GM12864 (cell line): ENCODE data around the gene JMJD1C.

Experiments used
- DNase-seq: peaks from one replicate; pipeline ENCODE4 v3.0.0-alpha.2; 2011; ENCODE audit warnings: low read depth
- H3K4me3 ChIP-seq: 2 replicates; pipeline ENCODE4 v1.5.1; 2011; ENCODE audit warnings: mild to moderate bottlenecking, low read depth, low read length, control low read depth
- TF ChIP-seq, protein P1 (sequence below): IDR thresholded peaks from 2 replicates; pipeline ENCODE4 v1.5.1; 2011; ENCODE audit warnings: low read depth, mild to moderate bottlenecking, moderate library complexity, low read length, control low read depth, inconsistent platforms; ENCODE audit errors: missing control alignments

Gene JMJD1C

GRCh38 chr10:63199716-63200115 is 266.1 kb downstream of the JMJD1C start:
- TF ChIP-seq, protein P1, sequence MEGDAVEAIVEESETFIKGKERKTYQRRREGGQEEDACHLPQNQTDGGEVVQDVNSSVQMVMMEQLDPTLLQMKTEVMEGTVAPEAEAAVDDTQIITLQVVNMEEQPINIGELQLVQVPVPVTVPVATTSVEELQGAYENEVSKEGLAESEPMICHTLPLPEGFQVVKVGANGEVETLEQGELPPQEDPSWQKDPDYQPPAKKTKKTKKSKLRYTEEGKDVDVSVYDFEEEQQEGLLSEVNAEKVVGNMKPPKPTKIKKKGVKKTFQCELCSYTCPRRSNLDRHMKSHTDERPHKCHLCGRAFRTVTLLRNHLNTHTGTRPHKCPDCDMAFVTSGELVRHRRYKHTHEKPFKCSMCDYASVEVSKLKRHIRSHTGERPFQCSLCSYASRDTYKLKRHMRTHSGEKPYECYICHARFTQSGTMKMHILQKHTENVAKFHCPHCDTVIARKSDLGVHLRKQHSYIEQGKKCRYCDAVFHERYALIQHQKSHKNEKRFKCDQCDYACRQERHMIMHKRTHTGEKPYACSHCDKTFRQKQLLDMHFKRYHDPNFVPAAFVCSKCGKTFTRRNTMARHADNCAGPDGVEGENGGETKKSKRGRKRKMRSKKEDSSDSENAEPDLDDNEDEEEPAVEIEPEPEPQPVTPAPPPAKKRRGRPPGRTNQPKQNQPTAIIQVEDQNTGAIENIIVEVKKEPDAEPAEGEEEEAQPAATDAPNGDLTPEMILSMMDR = no peak
- no peak for DNase-seq

GRCh38 chr10:63197344-63198092 is 268.3 kb downstream of the JMJD1C start:
- TF ChIP-seq, protein P1 = no peak
- no peak overlapping the region for H3K4me3 ChIP-seq

More at GRCh38 chr10:63199716-63200115, 266.1 kb downstream of the JMJD1C start:
- no peak overlapping the region for H3K4me3 ChIP-seq

GRCh38 chr10:63192826-63193225 is 273.0 kb downstream of the JMJD1C start:
- TF ChIP-seq, protein P1 = no peak
- no peak for DNase-seq
- H3K4me3 ChIP-seq = no peak overlapping the region

More at GRCh38 chr10:63197344-63198092, 268.3 kb downstream of the JMJD1C start:
- no peak for DNase-seq

GRCh38 chr10:63175534-63175933 is 290.2 kb downstream of the JMJD1C start:
- DNase-seq = no peak
- H3K4me3 ChIP-seq = no peak overlapping the region
- TF ChIP-seq, protein P1 = no peak

DNA sequence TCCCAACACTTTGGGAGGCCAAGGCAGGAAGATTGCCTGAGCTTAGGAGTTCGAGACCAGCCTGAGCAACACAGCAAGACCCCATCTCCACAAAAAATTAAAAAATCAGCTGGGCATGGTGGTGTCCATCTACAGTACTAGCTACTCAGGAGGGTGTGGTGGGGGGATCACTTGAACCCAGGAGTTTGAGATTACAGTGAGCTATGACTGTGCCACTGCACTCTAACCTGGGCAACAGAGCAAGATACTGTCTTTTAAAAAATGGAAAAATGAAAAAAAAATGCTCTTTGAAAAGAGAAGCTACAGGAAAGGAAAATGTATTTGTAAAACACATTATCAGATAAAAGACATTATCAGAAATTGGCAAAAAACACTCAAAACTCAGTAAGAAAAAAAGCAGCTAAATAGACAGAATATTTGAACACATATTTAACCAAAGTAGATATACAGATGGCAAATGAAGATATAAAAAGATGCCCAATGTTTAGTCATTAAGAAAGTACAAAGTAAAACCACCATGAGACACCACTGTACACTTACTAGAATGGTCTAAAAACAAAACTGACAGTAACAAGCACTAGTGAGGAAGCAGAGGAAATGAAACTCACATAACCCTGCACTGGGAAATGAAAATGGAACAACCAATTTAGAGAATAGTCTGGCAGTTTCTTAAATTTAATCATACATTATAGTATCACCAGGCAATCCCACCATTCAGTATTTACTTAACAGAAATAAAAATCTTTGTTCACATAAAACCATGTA is 292.1 kb downstream of the JMJD1C start:
- H3K4me3 ChIP-seq = no peak overlapping the region
- TF ChIP-seq, protein P1 = no peak
- peak; percentile 64 for DNase-seq

DNA sequence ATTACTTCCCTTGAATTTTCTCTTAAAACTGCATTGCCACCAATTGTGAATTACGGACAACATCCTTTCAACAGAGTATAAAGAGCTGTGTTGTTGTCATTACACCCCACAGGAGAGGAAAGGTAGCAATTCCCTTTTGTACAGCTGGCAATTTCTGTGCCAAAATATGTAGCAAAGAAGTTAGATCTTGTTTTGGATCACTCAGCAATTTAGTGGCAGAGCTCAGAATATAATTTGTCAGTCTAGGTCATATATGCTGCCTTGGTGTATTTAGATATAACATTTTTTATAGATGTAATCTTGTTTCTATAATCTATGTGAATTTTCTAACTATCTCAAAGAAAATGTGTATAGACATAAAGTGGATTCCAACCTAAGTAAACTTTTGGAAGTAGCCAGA is 293.9 kb downstream of the JMJD1C start:
- no peak overlapping the region for H3K4me3 ChIP-seq
- DNase-seq = no peak
- TF ChIP-seq, protein P1 = no peak
